ENCODE results near the gene ACSF3.

ACSF3 gene

GRCh38 chr16:89174055-89174827 lies 80.6 kb downstream of the ACSF3 start:
- peaks cover 25 to 26% of the 10 kb centered on the region in 2 donors for H3K27me3 ChIP-seq (ENCODE audit: control insufficient read depth in 1 of 2, insufficient read depth in 2 of 2, low read length in 2 of 2)

GRCh38 chr16:89174877-89175276 lies 81.2 kb downstream of the ACSF3 start:
- Histone ChIP-seq H3K9me3 (ENCODE audit: control insufficient read depth in 2 of 2, low read length in 2 of 2) (no peaks in the 10 kb centered on the region), H3K27ac (ENCODE audit: low read length) (no peak overlapping the region), H3K4me1 (ENCODE audit: control insufficient read depth, insufficient read depth, low read length) (peaks cover 10% of the 10 kb centered on the region), H3K4me3 (ENCODE audit: low read length in 2 of 2) (no peak overlapping the region), H3K36me3 (ENCODE audit: control insufficient read depth in 2 of 2, insufficient read depth in 2 of 2, low read length in 2 of 2) (no peaks in the 10 kb centered on the region), H3K9ac (ENCODE audit: low read length in 2 of 2) (no peak overlapping the region), H3K27me3 (ENCODE audit: control insufficient read depth in 1 of 2, insufficient read depth in 2 of 2, low read length in 2 of 2) (peaks cover 18 to 20% of the 10 kb centered on the region in 2 donors)

More at GRCh38 chr16:89174055-89174827, 80.6 kb downstream of the ACSF3 start:
- Histone ChIP-seq H3K27ac (ENCODE audit: low read length) (no peak overlapping the region), H3K4me1 (ENCODE audit: control insufficient read depth, insufficient read depth, low read length) (peaks cover 10% of the 10 kb centered on the region), H3K9me3 (ENCODE audit: control insufficient read depth in 2 of 2, low read length in 2 of 2) (no peaks in the 10 kb centered on the region), H3K4me3 (ENCODE audit: low read length in 2 of 2) (no peak overlapping the region), H3K9ac (ENCODE audit: low read length in 2 of 2) (no peak overlapping the region), H3K36me3 (ENCODE audit: control insufficient read depth in 2 of 2, insufficient read depth in 2 of 2, low read length in 2 of 2) (no peaks in the 10 kb centered on the region)

- H3K9ac ChIP-seq (ENCODE audit: low read length in 2 of 2): no peak overlapping the region
- H3K4me1 ChIP-seq (ENCODE audit: control insufficient read depth, insufficient read depth, low read length): peaks cover 6% of the 10 kb centered on the region
- H3K27me3 ChIP-seq (ENCODE audit: control insufficient read depth in 1 of 2, insufficient read depth in 2 of 2, low read length in 2 of 2): peaks cover 16 to 19% of the 10 kb centered on the region in 2 donors
- no peaks in the 10 kb centered on the region for H3K36me3 ChIP-seq (ENCODE audit: control insufficient read depth in 2 of 2, insufficient read depth in 2 of 2, low read length in 2 of 2)
- no peak overlapping the region for H3K4me3 ChIP-seq (ENCODE audit: low read length in 2 of 2)
- H3K27ac ChIP-seq (ENCODE audit: low read length): no peak overlapping the region
- H3K9me3 ChIP-seq (ENCODE audit: control insufficient read depth in 2 of 2, low read length in 2 of 2): no peaks in the 10 kb centered on the region
Observed at GRCh38 chr16:89175280-89176146, 81.9 kb downstream of the ACSF3 start.

- Histone ChIP-seq H3K4me3 (ENCODE audit: low read length in 2 of 2) (no peak overlapping the region), H3K27ac (ENCODE audit: low read length) (no peak overlapping the region), H3K27me3 (ENCODE audit: control insufficient read depth in 1 of 2, insufficient read depth in 2 of 2, low read length in 2 of 2) (peaks cover 10 to 14% of the 10 kb centered on the region in 2 donors), H3K4me1 (ENCODE audit: control insufficient read depth, insufficient read depth, low read length) (no peaks in the 10 kb centered on the region), H3K9ac (ENCODE audit: low read length in 2 of 2) (no peak overlapping the region), H3K36me3 (ENCODE audit: control insufficient read depth in 2 of 2, insufficient read depth in 2 of 2, low read length in 2 of 2) (no peaks in the 10 kb centered on the region), H3K9me3 (ENCODE audit: control insufficient read depth in 2 of 2, low read length in 2 of 2) (no peaks in the 10 kb centered on the region)
Observed at GRCh38 chr16:89176147-89176690, 82.6 kb downstream of the ACSF3 start.

- H3K9ac ChIP-seq (ENCODE audit: low read length in 2 of 2): no peak overlapping the region
- H3K9me3 ChIP-seq (ENCODE audit: control insufficient read depth in 2 of 2, low read length in 2 of 2): no peaks in the 10 kb centered on the region
- no peaks in the 10 kb centered on the region for H3K4me1 ChIP-seq (ENCODE audit: control insufficient read depth, insufficient read depth, low read length)
- H3K36me3 ChIP-seq (ENCODE audit: control insufficient read depth in 2 of 2, insufficient read depth in 2 of 2, low read length in 2 of 2): no peaks in the 10 kb centered on the region
- H3K4me3 ChIP-seq (ENCODE audit: low read length in 2 of 2): no peak overlapping the region
- peaks cover 8 to 15% of the 10 kb centered on the region in 2 donors for H3K27me3 ChIP-seq (ENCODE audit: control insufficient read depth in 1 of 2, insufficient read depth in 2 of 2, low read length in 2 of 2)
- no peak overlapping the region for H3K27ac ChIP-seq (ENCODE audit: low read length)
Observed at GRCh38 chr16:89176717-89177116, 83.1 kb downstream of the ACSF3 start.

GRCh38 chr16:89177501-89177900 lies 83.8 kb downstream of the ACSF3 start:
- no peak overlapping the region for H3K9ac ChIP-seq (ENCODE audit: low read length in 2 of 2)
- H3K4me3 ChIP-seq (ENCODE audit: low read length in 2 of 2): no peak overlapping the region
- H3K27me3 ChIP-seq (ENCODE audit: control insufficient read depth in 1 of 2, insufficient read depth in 2 of 2, low read length in 2 of 2): peaks cover 4 to 15% of the 10 kb centered on the region in 2 donors
- H3K27ac ChIP-seq (ENCODE audit: low read length): no peak overlapping the region
- no peaks in the 10 kb centered on the region for H3K4me1 ChIP-seq (ENCODE audit: control insufficient read depth, insufficient read depth, low read length)
- no peaks in the 10 kb centered on the region for H3K9me3 ChIP-seq (ENCODE audit: control insufficient read depth in 2 of 2, low read length in 2 of 2)
- no peaks in the 10 kb centered on the region for H3K36me3 ChIP-seq (ENCODE audit: control insufficient read depth in 2 of 2, insufficient read depth in 2 of 2, low read length in 2 of 2)

GRCh38 chr16:89178453-89179147 lies 84.9 kb downstream of the ACSF3 start:
- Histone ChIP-seq H3K9ac (ENCODE audit: low read length in 2 of 2) (no peak overlapping the region), H3K36me3 (ENCODE audit: control insufficient read depth in 2 of 2, insufficient read depth in 2 of 2, low read length in 2 of 2) (no peaks in the 10 kb centered on the region), H3K27me3 (ENCODE audit: control insufficient read depth in 1 of 2, insufficient read depth in 2 of 2, low read length in 2 of 2) (peaks cover 6 to 20% of the 10 kb centered on the region in 2 donors), H3K4me3 (ENCODE audit: low read length in 2 of 2) (no peak overlapping the region), H3K4me1 (ENCODE audit: control insufficient read depth, insufficient read depth, low read length) (no peaks in the 10 kb centered on the region), H3K27ac (ENCODE audit: low read length) (no peak overlapping the region), H3K9me3 (ENCODE audit: control insufficient read depth in 2 of 2, low read length in 2 of 2) (no peaks in the 10 kb centered on the region)

GRCh38 chr16:89179148-89179484 lies 85.5 kb downstream of the ACSF3 start:
- Histone ChIP-seq H3K36me3 (ENCODE audit: control insufficient read depth in 2 of 2, insufficient read depth in 2 of 2, low read length in 2 of 2) (no peaks in the 10 kb centered on the region), H3K4me1 (ENCODE audit: control insufficient read depth, insufficient read depth, low read length) (no peaks in the 10 kb centered on the region), H3K4me3 (ENCODE audit: low read length in 2 of 2) (no peak overlapping the region), H3K27ac (ENCODE audit: low read length) (no peak overlapping the region), H3K27me3 (ENCODE audit: control insufficient read depth in 1 of 2, insufficient read depth in 2 of 2, low read length in 2 of 2) (peaks cover 7 to 20% of the 10 kb centered on the region in 2 donors), H3K9ac (ENCODE audit: low read length in 2 of 2) (no peak overlapping the region), H3K9me3 (ENCODE audit: control insufficient read depth in 2 of 2, low read length in 2 of 2) (no peaks in the 10 kb centered on the region)

GRCh38 chr16:89179656-89180315 lies 86.1 kb downstream of the ACSF3 start:
- no peaks in the 10 kb centered on the region for H3K4me1 ChIP-seq (ENCODE audit: control insufficient read depth, insufficient read depth, low read length)
- no peaks in the 10 kb centered on the region for H3K36me3 ChIP-seq (ENCODE audit: control insufficient read depth in 2 of 2, insufficient read depth in 2 of 2, low read length in 2 of 2)
- no peak overlapping the region for H3K27ac ChIP-seq (ENCODE audit: low read length)
- H3K9me3 ChIP-seq (ENCODE audit: control insufficient read depth in 2 of 2, low read length in 2 of 2): no peaks in the 10 kb centered on the region
- no peak overlapping the region for H3K9ac ChIP-seq (ENCODE audit: low read length in 2 of 2)
- H3K4me3 ChIP-seq (ENCODE audit: low read length in 2 of 2): no peak overlapping the region
- peaks cover 9 to 20% of the 10 kb centered on the region in 2 donors for H3K27me3 ChIP-seq (ENCODE audit: control insufficient read depth in 1 of 2, insufficient read depth in 2 of 2, low read length in 2 of 2)

GRCh38 chr16:89183463-89183862 lies 89.8 kb downstream of the ACSF3 start:
- Histone ChIP-seq H3K36me3 (ENCODE audit: control insufficient read depth in 2 of 2, insufficient read depth in 2 of 2, low read length in 2 of 2) (no peaks in the 10 kb centered on the region), H3K4me3 (ENCODE audit: low read length in 2 of 2) (no peak overlapping the region), H3K4me1 (ENCODE audit: control insufficient read depth, insufficient read depth, low read length) (no peaks in the 10 kb centered on the region), H3K27ac (ENCODE audit: low read length) (no peak overlapping the region), H3K9me3 (ENCODE audit: control insufficient read depth in 2 of 2, low read length in 2 of 2) (no peaks in the 10 kb centered on the region), H3K27me3 (ENCODE audit: control insufficient read depth in 1 of 2, insufficient read depth in 2 of 2, low read length in 2 of 2) (peaks cover 9 to 17% of the 10 kb centered on the region in 2 donors), H3K9ac (ENCODE audit: low read length in 2 of 2) (no peak overlapping the region)

Measured in stomach smooth muscle (tissue), 2 donors.